ENCODE data around the gene AKAP13. TPM values are rescaled to one million over a fixed set of nuclear protein-coding genes. Genes with fewer than 3 reads are reported as not detected.

The AKAP13 gene
- total RNA-seq, 4 donors from 2014 or later = 57.3 to 178 (median 81.5) TPM

DNA sequence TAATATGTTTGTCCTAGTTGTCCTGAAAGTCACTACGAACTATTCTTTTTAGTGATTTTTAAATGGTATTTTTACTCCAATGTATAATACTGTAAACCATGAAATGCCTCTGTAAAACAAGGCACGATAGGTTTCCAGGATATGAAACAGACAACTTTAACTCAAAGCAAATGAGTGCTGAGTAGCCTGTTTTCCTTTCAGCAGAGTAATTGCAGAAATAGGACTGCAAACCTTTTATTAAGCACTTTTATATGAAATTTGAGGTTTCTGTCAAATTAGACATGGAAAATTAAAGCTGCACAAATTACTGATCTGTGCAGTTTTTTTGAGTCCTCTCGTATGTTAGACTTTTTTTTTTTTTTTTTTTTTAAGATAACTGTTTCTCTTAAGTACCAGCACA lies 16.2 kb downstream of the AKAP13 start:
- Histone ChIP-seq H3K4me3 (no peak overlapping the region), H3K9me3 (no peaks in the 10 kb centered on the region), H3K36me3 (no peaks in the 10 kb centered on the region), H3K4me1 (peaks cover 5 to 71% (median 19%) of the 10 kb centered on the region in 3 donors), H3K27me3 (no peaks in the 10 kb centered on the region), H3K27ac (no peak overlapping the region)
- DNase-seq = no peak
- TF ChIP-seq, protein P1, sequence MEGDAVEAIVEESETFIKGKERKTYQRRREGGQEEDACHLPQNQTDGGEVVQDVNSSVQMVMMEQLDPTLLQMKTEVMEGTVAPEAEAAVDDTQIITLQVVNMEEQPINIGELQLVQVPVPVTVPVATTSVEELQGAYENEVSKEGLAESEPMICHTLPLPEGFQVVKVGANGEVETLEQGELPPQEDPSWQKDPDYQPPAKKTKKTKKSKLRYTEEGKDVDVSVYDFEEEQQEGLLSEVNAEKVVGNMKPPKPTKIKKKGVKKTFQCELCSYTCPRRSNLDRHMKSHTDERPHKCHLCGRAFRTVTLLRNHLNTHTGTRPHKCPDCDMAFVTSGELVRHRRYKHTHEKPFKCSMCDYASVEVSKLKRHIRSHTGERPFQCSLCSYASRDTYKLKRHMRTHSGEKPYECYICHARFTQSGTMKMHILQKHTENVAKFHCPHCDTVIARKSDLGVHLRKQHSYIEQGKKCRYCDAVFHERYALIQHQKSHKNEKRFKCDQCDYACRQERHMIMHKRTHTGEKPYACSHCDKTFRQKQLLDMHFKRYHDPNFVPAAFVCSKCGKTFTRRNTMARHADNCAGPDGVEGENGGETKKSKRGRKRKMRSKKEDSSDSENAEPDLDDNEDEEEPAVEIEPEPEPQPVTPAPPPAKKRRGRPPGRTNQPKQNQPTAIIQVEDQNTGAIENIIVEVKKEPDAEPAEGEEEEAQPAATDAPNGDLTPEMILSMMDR (IDR thresholded peaks at IDR 0.05) = no peak
- TF ChIP-seq POLR2A (IDR thresholded peaks at IDR 0.05) = no peak
- WGBS, 2 donors = 79 to 81% methylated on average over 3 of the region's 3 CpGs
- intact Hi-C loops (cut with DNase I) = no loop called here

DNA sequence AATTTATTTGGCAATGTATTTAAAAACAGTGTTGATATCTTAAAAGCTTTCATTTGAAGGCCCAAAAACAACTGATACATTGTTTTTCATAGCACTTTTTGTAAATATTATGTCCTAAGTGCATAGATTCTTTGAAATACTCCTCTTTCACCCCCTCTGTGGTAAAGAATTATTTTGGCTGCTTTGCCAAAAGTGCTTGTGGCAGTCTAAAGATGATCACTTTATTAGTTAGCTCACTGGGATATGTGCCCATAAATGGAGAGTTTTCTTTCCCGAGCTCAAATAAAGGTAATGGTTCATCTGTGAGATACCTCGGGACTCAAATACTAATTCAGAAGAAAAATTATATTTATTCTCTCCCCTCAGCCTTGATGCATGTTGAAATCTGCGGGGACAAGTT lies 16.7 kb downstream of the AKAP13 start:
- Histone ChIP-seq H3K9me3 (no peaks in the 10 kb centered on the region), H3K4me3 (no peak overlapping the region), H3K27ac (no peak overlapping the region), H3K4me1 (peaks cover 5 to 73% (median 17%) of the 10 kb centered on the region in 3 donors), H3K27me3 (no peaks in the 10 kb centered on the region), H3K36me3 (no peaks in the 10 kb centered on the region)
- no peak for DNase-seq
- intact Hi-C loops (cut with DNase I) = no loop called here
- 29 to 63% methylated on average over 3 of the region's 3 CpGs for WGBS, 2 donors
- TF ChIP-seq, protein P1 (IDR thresholded peaks at IDR 0.05) = no peak
- no peak for TF ChIP-seq POLR2A (IDR thresholded peaks at IDR 0.05)

DNA sequence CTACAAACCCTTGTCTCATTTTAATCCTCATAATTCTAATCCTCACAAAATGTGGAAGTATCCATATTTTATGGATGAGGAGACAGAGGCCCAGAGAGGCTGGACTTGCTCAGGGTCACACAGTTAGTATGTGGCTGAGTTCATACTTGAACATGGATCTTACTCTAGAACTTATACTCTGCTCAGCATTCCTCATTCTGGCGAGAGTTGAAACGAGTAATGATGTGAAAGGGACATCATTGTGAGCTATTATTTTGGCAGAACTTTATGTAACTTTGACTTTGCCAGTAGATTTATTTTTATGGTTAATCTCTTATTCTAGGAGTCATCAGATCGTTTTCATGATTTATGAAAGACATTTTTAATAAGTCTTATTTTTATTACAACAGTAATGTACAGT lies 17.5 kb downstream of the AKAP13 start:
- 44 to 65% methylated on average over 3 of the region's 3 CpGs for WGBS, 2 donors
- no peak overlapping the region for H3K4me3 ChIP-seq
- H3K27me3 ChIP-seq = no peaks in the 10 kb centered on the region
- DNase-seq = no peak
- H3K9me3 ChIP-seq = no peaks in the 10 kb centered on the region
- no peaks in the 10 kb centered on the region for H3K36me3 ChIP-seq
- TF ChIP-seq, protein P1 (IDR thresholded peaks at IDR 0.05) = no peak
- no peak for TF ChIP-seq POLR2A (IDR thresholded peaks at IDR 0.05)
- intact Hi-C loops (cut with DNase I) = no loop called here
- H3K27ac ChIP-seq = no peak overlapping the region
- peaks cover 5 to 75% (median 22%) of the 10 kb centered on the region in 3 donors for H3K4me1 ChIP-seq

DNA sequence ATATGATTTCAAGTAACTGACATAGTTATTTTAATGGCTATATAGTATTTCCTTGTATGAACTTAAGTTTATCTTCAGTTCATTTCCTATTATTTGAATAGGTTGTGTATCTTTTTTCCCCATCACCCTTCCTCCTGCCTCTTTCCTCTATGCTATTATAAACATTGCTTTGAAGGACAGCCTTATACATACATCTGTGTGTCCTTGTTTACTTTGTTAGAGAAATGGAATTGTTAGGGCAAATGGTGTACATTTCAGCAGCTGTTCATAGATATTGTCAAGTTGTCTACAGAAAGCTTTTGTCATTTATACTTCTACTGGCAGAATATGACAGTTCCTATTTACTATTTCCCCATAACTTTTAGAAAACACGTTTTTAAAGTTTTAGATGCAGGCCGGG lies 18.4 kb downstream of the AKAP13 start:
- no peak overlapping the region for H3K4me3 ChIP-seq
- TF ChIP-seq, protein P1 (IDR thresholded peaks at IDR 0.05) = no peak
- TF ChIP-seq POLR2A (IDR thresholded peaks at IDR 0.05) = no peak
- H3K27ac ChIP-seq = no peak overlapping the region
- H3K9me3 ChIP-seq = no peaks in the 10 kb centered on the region
- H3K27me3 ChIP-seq = no peaks in the 10 kb centered on the region
- no peaks in the 10 kb centered on the region for H3K36me3 ChIP-seq
- DNase-seq = no peak
- WGBS, 2 donors = 71 to 85% methylated on average over 1 to 2 of the region's 2 CpGs
- intact Hi-C loops (cut with DNase I) = no loop called here
- H3K4me1 ChIP-seq = peaks cover 10 to 75% (median 28%) of the 10 kb centered on the region in 3 donors

DNA sequence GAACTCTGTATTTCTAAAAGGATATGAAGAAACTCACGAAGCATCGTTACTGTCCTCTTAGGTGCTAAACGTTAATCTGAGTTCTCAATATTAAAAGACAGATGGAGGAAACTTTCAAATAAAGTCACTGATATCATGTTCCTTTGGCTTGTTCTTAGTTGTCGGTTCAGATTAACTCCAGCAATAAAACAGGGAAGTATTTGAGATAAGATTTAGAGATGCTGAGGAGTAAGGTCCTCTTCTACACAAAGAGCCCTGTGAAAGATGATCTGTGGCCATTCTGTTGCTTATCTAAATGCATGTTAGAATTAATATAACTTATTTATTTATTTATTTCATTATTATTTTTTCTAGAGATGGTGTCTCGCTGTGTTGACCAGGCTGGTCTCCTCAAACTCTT lies 19.2 kb downstream of the AKAP13 start:
- Histone ChIP-seq H3K9me3 (no peaks in the 10 kb centered on the region), H3K4me1 (peaks cover 12 to 75% (median 29%) of the 10 kb centered on the region in 3 donors)

More for the DNA sequence above, 19.2 kb downstream of the AKAP13 start:
- Histone ChIP-seq H3K36me3 (no peaks in the 10 kb centered on the region), H3K27ac (no peak overlapping the region), H3K27me3 (no peaks in the 10 kb centered on the region), H3K4me3 (no peak overlapping the region)
- 88 to 89% methylated on average over 5 of the region's 5 CpGs for WGBS, 2 donors
- TF ChIP-seq POLR2A (IDR thresholded peaks at IDR 0.05) = no peak
- TF ChIP-seq, protein P1 (IDR thresholded peaks at IDR 0.05) = no peak
- DNase-seq = no peak
- intact Hi-C loops (cut with DNase I) = no loop called here

Measured in esophagus squamous epithelium (tissue), 5 donors.